Measurements from ENCODE around the gene CD47. TPM values are rescaled to one million over a fixed set of nuclear protein-coding genes. Genes with fewer than 3 reads are reported as not detected.

CD47 gene
- total RNA-seq, 2 experiments from 2014 or later = 88.7 to 91.6 TPM

GRCh38 chr3:108088146-108088545, 2.7 kb downstream of the CD47 start:
- intact Hi-C loops (cut with micrococcal nuclease) = loop anchor here (2.0 to 5.0 kb wide), 2 partner anchors 37 to 146 kb away; no protein-coding TSS in a partner anchor
- Mint-ChIP-seq H3K27me3 (no peaks in the 10 kb centered on the region), H3K27ac (peak overlapping the region; percentile 83), H3K36me3 (ENCODE audit: low read depth) (peaks cover 9% of the 10 kb centered on the region), H3K4me3 (no peak overlapping the region), H3K4me1 (ENCODE audit: low read depth) (peaks cover 19% of the 10 kb centered on the region), H3K9me3 (peaks cover 2% of the 10 kb centered on the region)
- POLR2A ChIA-PET = interaction anchor here (0.6 to 6.4 kb wide), 8 partner anchors 8 to 318 kb away, joined by 3 to 155 read pairs (median 8); no protein-coding TSS in a partner anchor
- peak; percentile 19 for DNase-seq
- no peak for TF ChIP-seq CTCF (IDR thresholded peaks at IDR 0.05)
- no peak for ATAC-seq
- CTCF ChIA-PET = no interaction called here

DNA sequence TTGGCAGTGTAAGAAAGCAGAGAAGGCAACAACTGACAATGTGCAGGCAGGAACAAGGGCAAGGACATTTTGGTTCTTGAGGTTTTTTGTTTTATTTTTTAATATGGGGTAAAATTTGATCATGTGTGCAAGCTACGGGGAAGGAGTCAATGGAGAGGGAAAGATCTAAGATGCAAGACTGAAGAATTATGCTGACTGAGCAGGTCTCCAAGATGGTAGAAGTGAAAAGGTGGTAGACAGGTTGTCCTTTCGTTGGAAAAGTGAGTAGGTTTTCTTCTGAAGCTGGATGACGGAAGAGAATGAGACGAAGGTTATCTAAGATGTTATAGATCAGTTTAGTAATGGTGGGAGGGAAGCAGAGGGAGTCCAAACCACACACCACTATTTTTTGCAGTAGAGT, 4.2 kb downstream of the CD47 start:
- no peak overlapping the region for H3K27ac Mint-ChIP-seq
- intact Hi-C loops (cut with micrococcal nuclease) = loop anchor here (5.0 kb wide), 1 partner anchor 144 kb away; no protein-coding TSS in a partner anchor
- ATAC-seq (no peak), DNase-seq (no peak)
- H3K4me1 Mint-ChIP-seq (ENCODE audit: low read depth) = peaks cover 12% of the 10 kb centered on the region
- TF ChIP-seq CTCF (IDR thresholded peaks at IDR 0.05) = no peak
- no peak overlapping the region for H3K4me3 Mint-ChIP-seq
- ChIA-PET CTCF (no interaction called here), POLR2A (interaction anchor here (0.7 to 6.4 kb wide), 4 partner anchors 14 to 56 kb away, joined by 3 to 155 read pairs (median 42); no protein-coding TSS in a partner anchor)
- peaks cover 8% of the 10 kb centered on the region for H3K36me3 Mint-ChIP-seq (ENCODE audit: low read depth)
- H3K27me3 Mint-ChIP-seq = no peaks in the 10 kb centered on the region
- H3K9me3 Mint-ChIP-seq = peaks cover 2% of the 10 kb centered on the region

GRCh38 chr3:108085810-108086350, 5.0 kb downstream of the CD47 start:
- Mint-ChIP-seq H3K4me1 (ENCODE audit: low read depth) (peaks cover 18% of the 10 kb centered on the region), H3K9me3 (no peaks in the 10 kb centered on the region), H3K27ac (no peak overlapping the region), H3K4me3 (no peak overlapping the region), H3K27me3 (no peaks in the 10 kb centered on the region), H3K36me3 (ENCODE audit: low read depth) (peaks cover 10% of the 10 kb centered on the region)
- intact Hi-C loops (cut with micrococcal nuclease) = loop anchor here (5.0 kb wide), 1 partner anchor 144 kb away; no protein-coding TSS in a partner anchor
- CTCF ChIA-PET = no interaction called here
- no peak for DNase-seq
- TF ChIP-seq CTCF (IDR thresholded peaks at IDR 0.05) = no peak
- ATAC-seq = no peak
- POLR2A ChIA-PET = interaction anchor here (1.6 to 6.4 kb wide), 3 partner anchors 15 to 209 kb away, joined by 4 to 155 read pairs (median 42); no protein-coding TSS in a partner anchor

GRCh38 chr3:108085370-108085769, 5.5 kb downstream of the CD47 start:
- H3K9me3 Mint-ChIP-seq = no peaks in the 10 kb centered on the region
- H3K4me1 Mint-ChIP-seq (ENCODE audit: low read depth) = peaks cover 23% of the 10 kb centered on the region
- H3K36me3 Mint-ChIP-seq (ENCODE audit: low read depth) = peaks cover 11% of the 10 kb centered on the region
- no peak overlapping the region for H3K4me3 Mint-ChIP-seq
- DNase-seq (no peak), ATAC-seq (no peak)
- intact Hi-C loops (cut with micrococcal nuclease) = loop anchor here (5.0 kb wide), 1 partner anchor 143 kb away; no protein-coding TSS in a partner anchor
- no peak for TF ChIP-seq CTCF (IDR thresholded peaks at IDR 0.05)
- no peaks in the 10 kb centered on the region for H3K27me3 Mint-ChIP-seq
- ChIA-PET CTCF (no interaction called here), POLR2A (interaction anchor here (1.6 to 6.4 kb wide), 3 partner anchors 15 to 209 kb away, joined by 4 to 155 read pairs (median 42); no protein-coding TSS in a partner anchor)
- no peak overlapping the region for H3K27ac Mint-ChIP-seq

GRCh38 chr3:108079877-108080276, 11.0 kb downstream of the CD47 start:
- TF ChIP-seq CTCF (IDR thresholded peaks at IDR 0.05) = no peak
- peak overlapping the region; percentile 34 for H3K4me3 Mint-ChIP-seq

More at GRCh38 chr3:108079877-108080276, 11.0 kb downstream of the CD47 start:
- peak overlapping the region; percentile 67 for H3K27ac Mint-ChIP-seq
- DNase-seq (no peak), ATAC-seq (peak; percentile 72)
- H3K36me3 Mint-ChIP-seq (ENCODE audit: low read depth) = peaks cover 50% of the 10 kb centered on the region
- no peaks in the 10 kb centered on the region for H3K9me3 Mint-ChIP-seq
- ChIA-PET POLR2A (interaction anchor here (0.6 to 1.7 kb wide), 5 partner anchors 10 to 45 kb away, joined by 3 to 14 read pairs (median 3); no protein-coding TSS in a partner anchor), CTCF (interaction anchor here (0.8 to 3.0 kb wide), 3 partner anchors 14 to 234 kb away, joined by 3 to 11 read pairs (median 5); no protein-coding TSS in a partner anchor)
- no peaks in the 10 kb centered on the region for H3K27me3 Mint-ChIP-seq
- intact Hi-C loops (cut with micrococcal nuclease) = no loop called here
- H3K4me1 Mint-ChIP-seq (ENCODE audit: low read depth) = peaks cover 73% of the 10 kb centered on the region

Data from activated CD8-positive, alpha-beta T cell treated with anti-CD3 and anti-CD28 coated beads for 36 hours (primary cell).